HEK293 (cell line): ENCODE results near the gene AGAP3.

ENCODE experiments used
- CTCF ChIA-PET: fragments of 350-600 bp; formaldehyde crosslinking; extraction: SDS; loops from one replicate; lab custom pipeline; 2021; ENCODE audit warnings: antibody characterized with exemption; lab: Yijun Ruan, JAX
- POLR2A ChIA-PET: fragments of 300-600 bp; formaldehyde crosslinking; extraction: SDS; loops from one replicate; lab custom pipeline; 2020; ENCODE audit warnings: antibody characterized with exemption, inconsistent platforms; lab: Yijun Ruan, JAX
- H3K27ac ChIP-seq: fragments of 200-500 bp; sonication (Bioruptor generic); 2 replicates; pipeline ENCODE4 v1.5.1; 2014; ENCODE audit warnings: low read depth, low read length, control low read depth, inconsistent platforms; ENCODE audit errors: extremely low read depth
- H3K36me3 ChIP-seq, 2 experiments: fragments of 200-500 bp in 1 of 2; sonication (Bioruptor generic) in 1 of 2; 1 replicate in 1 of 2; 2 replicates in 1 of 2; pipeline ENCODE4 v1.5.1; 2014 to 2017; ENCODE audit warnings: inconsistent platforms in 2 of 2, low read length in 2 of 2; ENCODE audit not compliant: control insufficient read depth in 2 of 2, insufficient read depth in 1 of 2
- H3K4me1 ChIP-seq: fragments of 200-500 bp; sonication (Bioruptor generic); 2 replicates; pipeline ENCODE4 v1.5.1; 2014; ENCODE audit warnings: mild to moderate bottlenecking, low read length, inconsistent platforms; ENCODE audit not compliant: control insufficient read depth, insufficient read depth
- H3K4me3 ChIP-seq: 2 replicates; pipeline ENCODE4 v1.5.1; 2011; ENCODE audit warnings: low read depth, mild to moderate bottlenecking, control low read depth, low read length, moderate library complexity
- H3K9me3 ChIP-seq: fragments of 200-500 bp; sonication (Bioruptor generic); 2 replicates; pipeline ENCODE4 v1.5.1; 2014; ENCODE audit warnings: low read depth, low read length, inconsistent platforms; ENCODE audit not compliant: control insufficient read depth, insufficient read depth
- KLF16 ChIP-seq: fragments of 450-650 bp; formaldehyde crosslinking; IDR thresholded peaks from 2 replicates; pipeline ENCODE4 v1.5.1; 2017; ENCODE audit warnings: missing biosample characterization, missing genetic modification characterization
- SCRT1 ChIP-seq: fragments of 450-650 bp; formaldehyde crosslinking; IDR thresholded peaks from 2 replicates; pipeline ENCODE4 v1.5.1; 2016; ENCODE audit warnings: missing biosample characterization, missing genetic modification characterization, borderline replicate concordance
- YY2 ChIP-seq: fragments of 450-650 bp; formaldehyde crosslinking; IDR thresholded peaks from 2 replicates; pipeline ENCODE4 v1.5.1; 2016; ENCODE audit warnings: missing biosample characterization, missing genetic modification characterization
- ZNF112 ChIP-seq: fragments of 450-650 bp; formaldehyde crosslinking; IDR thresholded peaks from 2 replicates; pipeline ENCODE4 v1.5.0; 2017; ENCODE audit warnings: missing biosample characterization, missing genetic modification characterization
- ZNF121 ChIP-seq: fragments of 450-650 bp; formaldehyde crosslinking; IDR thresholded peaks from 2 replicates; pipeline ENCODE4 v1.5.1; 2016; ENCODE audit warnings: missing biosample characterization, missing genetic modification characterization
- ZNF169 ChIP-seq: fragments of 450-650 bp; formaldehyde crosslinking; IDR thresholded peaks from 2 replicates; pipeline ENCODE4 v1.5.1; 2016; ENCODE audit warnings: missing biosample characterization, missing genetic modification characterization
- ZNF202 ChIP-seq: fragments of 450-650 bp; formaldehyde crosslinking; IDR thresholded peaks from 2 replicates; pipeline ENCODE4 v1.5.1; 2016; ENCODE audit warnings: missing biosample characterization, missing genetic modification characterization, borderline replicate concordance
- ZNF311 ChIP-seq: fragments of 450-650 bp; formaldehyde crosslinking; IDR thresholded peaks from 2 replicates; pipeline ENCODE4 v1.5.1; 2017; ENCODE audit warnings: missing biosample characterization, missing genetic modification characterization, borderline replicate concordance
- ZNF366 ChIP-seq: fragments of 450-650 bp; formaldehyde crosslinking; conservative IDR thresholded peaks from 2 replicates; pipeline ENCODE4 v1.5.1; 2016; ENCODE audit warnings: missing biosample characterization, missing genetic modification characterization
- ZNF394 ChIP-seq: fragments of 450-650 bp; formaldehyde crosslinking; IDR thresholded peaks from 2 replicates; pipeline ENCODE4 v1.5.1; 2016; ENCODE audit warnings: missing biosample characterization, missing genetic modification characterization, mild to moderate bottlenecking, moderate library complexity, borderline replicate concordance
- ZNF433 ChIP-seq: fragments of 450-650 bp; formaldehyde crosslinking; IDR thresholded peaks from 2 replicates; pipeline ENCODE4 v1.5.1; 2016; ENCODE audit warnings: missing biosample characterization, missing genetic modification characterization, low read depth
- ZNF510 ChIP-seq: fragments of 450-650 bp; formaldehyde crosslinking; IDR thresholded peaks from 2 replicates; pipeline ENCODE4 v1.5.1; 2018; ENCODE audit warnings: mild to moderate bottlenecking, missing genetic modification characterization, missing biosample characterization; ENCODE audit not compliant: insufficient replicate concordance
- ZNF521 ChIP-seq: fragments of 450-650 bp; formaldehyde crosslinking; IDR thresholded peaks from 2 replicates; pipeline ENCODE4 v1.5.1; 2017; ENCODE audit warnings: missing biosample characterization, mild to moderate bottlenecking, missing genetic modification characterization
- ZNF624 ChIP-seq: fragments of 450-650 bp; formaldehyde crosslinking; IDR thresholded peaks from 2 replicates; pipeline ENCODE4 v1.5.1; 2017; ENCODE audit warnings: missing biosample characterization, missing genetic modification characterization
- ZNF626 ChIP-seq: fragments of 450-650 bp; sonication (Bioruptor Pico); formaldehyde crosslinking; IDR thresholded peaks from 2 replicates; pipeline ENCODE4 v1.5.1; 2018; ENCODE audit warnings: missing biosample characterization, missing genetic modification characterization, inconsistent platforms
- ZNF629 ChIP-seq: fragments of 450-650 bp; formaldehyde crosslinking; IDR thresholded peaks from 2 replicates; pipeline ENCODE4 v1.5.1; 2017; ENCODE audit warnings: missing biosample characterization, missing genetic modification characterization
- ZNF677 ChIP-seq: fragments of 450-650 bp; IDR thresholded peaks from 2 replicates; pipeline ENCODE4 v1.5.0; 2018; ENCODE audit warnings: missing biosample characterization, mild to moderate bottlenecking, missing genetic modification characterization, moderate library complexity
- ZNF707 ChIP-seq: fragments of 450-650 bp; formaldehyde crosslinking; IDR thresholded peaks from 2 replicates; pipeline ENCODE4 v1.5.1; 2016; ENCODE audit warnings: missing biosample characterization, missing genetic modification characterization
- ZNF776 ChIP-seq: fragments of 450-650 bp; formaldehyde crosslinking; IDR thresholded peaks from 2 replicates; pipeline ENCODE4 v1.5.0; 2017; ENCODE audit warnings: missing biosample characterization, missing genetic modification characterization, borderline replicate concordance
- ZNF843 ChIP-seq: fragments of 450-650 bp; formaldehyde crosslinking; IDR thresholded peaks from 2 replicates; pipeline ENCODE4 v1.5.1; 2016; ENCODE audit warnings: missing biosample characterization, missing genetic modification characterization
- TF ChIP-seq, protein P1 (sequence below): fragments of 450-650 bp; formaldehyde crosslinking; conservative IDR thresholded peaks from 2 replicates; pipeline ENCODE4 v1.5.1; 2016; ENCODE audit warnings: low read depth, missing biosample characterization, missing genetic modification characterization
- TF ChIP-seq, protein P2 (sequence below): fragments of 450-650 bp; formaldehyde crosslinking; IDR thresholded peaks from 2 replicates; pipeline ENCODE4 v1.5.1; 2016; ENCODE audit warnings: missing biosample characterization, missing genetic modification characterization
- TF ChIP-seq, protein P3 (sequence below): fragments of 450-650 bp; formaldehyde crosslinking; IDR thresholded peaks from 2 replicates; pipeline ENCODE4 v1.5.1; 2017; ENCODE audit warnings: missing biosample characterization, missing genetic modification characterization

AGAP3 gene

DNA sequence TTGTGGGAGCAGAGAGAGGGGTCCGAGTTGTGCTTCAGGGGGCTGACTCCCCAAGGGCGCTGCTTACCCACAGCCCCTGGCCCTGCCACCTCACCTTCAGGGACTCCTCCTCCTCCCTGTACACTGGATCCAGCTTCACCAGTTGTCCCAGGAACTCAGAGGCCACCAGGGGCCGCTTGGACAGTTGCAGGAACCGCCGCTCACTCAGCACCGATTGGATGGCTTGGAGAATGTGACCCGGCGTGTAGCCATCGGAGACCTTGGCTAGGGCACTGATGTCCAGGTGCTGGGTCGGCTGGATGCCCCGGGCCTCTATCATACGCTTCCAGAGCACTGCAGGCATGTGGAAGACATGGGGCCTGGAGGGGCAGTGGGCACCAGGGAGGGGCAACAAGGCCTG lies 105.3 kb downstream of the AGAP3 start (continued):
- TF ChIP-seq, protein P1, sequence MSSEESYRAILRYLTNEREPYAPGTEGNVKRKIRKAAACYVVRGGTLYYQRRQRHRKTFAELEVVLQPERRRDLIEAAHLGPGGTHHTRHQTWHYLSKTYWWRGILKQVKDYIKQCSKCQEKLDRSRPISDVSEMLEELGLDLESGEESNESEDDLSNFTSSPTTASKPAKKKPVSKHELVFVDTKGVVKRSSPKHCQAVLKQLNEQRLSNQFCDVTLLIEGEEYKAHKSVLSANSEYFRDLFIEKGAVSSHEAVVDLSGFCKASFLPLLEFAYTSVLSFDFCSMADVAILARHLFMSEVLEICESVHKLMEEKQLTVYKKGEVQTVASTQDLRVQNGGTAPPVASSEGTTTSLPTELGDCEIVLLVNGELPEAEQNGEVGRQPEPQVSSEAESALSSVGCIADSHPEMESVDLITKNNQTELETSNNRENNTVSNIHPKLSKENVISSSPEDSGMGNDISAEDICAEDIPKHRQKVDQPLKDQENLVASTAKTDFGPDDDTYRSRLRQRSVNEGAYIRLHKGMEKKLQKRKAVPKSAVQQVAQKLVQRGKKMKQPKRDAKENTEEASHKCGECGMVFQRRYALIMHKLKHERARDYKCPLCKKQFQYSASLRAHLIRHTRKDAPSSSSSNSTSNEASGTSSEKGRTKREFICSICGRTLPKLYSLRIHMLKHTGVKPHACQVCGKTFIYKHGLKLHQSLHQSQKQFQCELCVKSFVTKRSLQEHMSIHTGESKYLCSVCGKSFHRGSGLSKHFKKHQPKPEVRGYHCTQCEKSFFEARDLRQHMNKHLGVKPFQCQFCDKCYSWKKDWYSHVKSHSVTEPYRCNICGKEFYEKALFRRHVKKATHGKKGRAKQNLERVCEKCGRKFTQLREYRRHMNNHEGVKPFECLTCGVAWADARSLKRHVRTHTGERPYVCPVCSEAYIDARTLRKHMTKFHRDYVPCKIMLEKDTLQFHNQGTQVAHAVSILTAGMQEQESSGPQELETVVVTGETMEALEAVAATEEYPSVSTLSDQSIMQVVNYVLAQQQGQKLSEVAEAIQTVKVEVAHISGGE (tag by site-specific recombination), result no peak
- TF ChIP-seq ZNF311 (tag by site-specific recombination) (no peak), ZNF629 (tag by site-specific recombination) (no peak), YY2 (tag by site-specific recombination) (no peak), ZNF394 (tag by site-specific recombination) (no peak)

DNA sequence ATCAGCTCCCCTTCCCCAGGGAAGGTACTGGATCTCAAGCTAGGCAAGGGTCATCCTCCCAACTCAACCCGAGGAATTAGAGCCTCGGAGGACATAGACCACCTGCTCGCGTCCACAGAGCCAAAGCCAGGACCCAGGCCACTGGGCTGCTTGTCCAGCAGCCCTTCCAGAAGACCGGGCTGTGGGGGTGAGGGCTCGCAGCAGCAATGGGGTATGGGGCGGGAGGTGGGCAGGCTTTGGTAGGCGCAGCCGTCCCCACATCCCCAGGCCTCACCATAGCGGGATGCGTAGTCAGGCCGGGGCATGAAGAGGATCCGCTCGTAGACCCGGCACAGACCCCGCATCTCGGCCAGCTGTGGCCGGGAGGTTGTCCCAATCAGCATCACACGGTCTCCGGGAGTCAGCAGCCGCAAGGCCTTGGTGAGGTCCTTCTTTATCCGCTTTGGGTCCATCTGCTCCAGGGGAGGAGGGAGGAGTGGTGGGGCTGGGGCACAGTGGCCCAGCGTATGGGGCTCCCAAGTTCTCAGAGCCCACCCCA lies 105.8 kb downstream of the AGAP3 start:
- POLR2A ChIA-PET, result no interaction called here
- CTCF ChIA-PET, result no interaction called here
- no peaks in the 10 kb centered on the region for H3K36me3 ChIP-seq
- H3K4me1 ChIP-seq, result no peaks in the 10 kb centered on the region
- no peaks in the 10 kb centered on the region for H3K9me3 ChIP-seq
- H3K4me3 ChIP-seq, result no peak overlapping the region
- TF ChIP-seq ZNF366 (tag by site-specific recombination) (no peak), ZNF677 (tag by site-specific recombination) (no peak), ZNF521 (tag by site-specific recombination) (no peak), ZNF121 (tag by site-specific recombination) (no peak), KLF16 (no peak), ZNF776 (tag by site-specific recombination) (no peak), ZNF112 (tag by site-specific recombination) (no peak), ZNF169 (tag by site-specific recombination) (no peak), ZNF624 (tag by site-specific recombination) (no peak), ZNF510 (tag by site-specific recombination) (no peak), SCRT1 (tag by site-specific recombination) (no peak), ZNF843 (no peak), ZNF202 (tag by site-specific recombination) (no peak), ZNF433 (tag by site-specific recombination) (no peak), ZNF626 (tag by site-specific recombination) (no peak), ZNF707 (no peak)
- TF ChIP-seq, protein P2, sequence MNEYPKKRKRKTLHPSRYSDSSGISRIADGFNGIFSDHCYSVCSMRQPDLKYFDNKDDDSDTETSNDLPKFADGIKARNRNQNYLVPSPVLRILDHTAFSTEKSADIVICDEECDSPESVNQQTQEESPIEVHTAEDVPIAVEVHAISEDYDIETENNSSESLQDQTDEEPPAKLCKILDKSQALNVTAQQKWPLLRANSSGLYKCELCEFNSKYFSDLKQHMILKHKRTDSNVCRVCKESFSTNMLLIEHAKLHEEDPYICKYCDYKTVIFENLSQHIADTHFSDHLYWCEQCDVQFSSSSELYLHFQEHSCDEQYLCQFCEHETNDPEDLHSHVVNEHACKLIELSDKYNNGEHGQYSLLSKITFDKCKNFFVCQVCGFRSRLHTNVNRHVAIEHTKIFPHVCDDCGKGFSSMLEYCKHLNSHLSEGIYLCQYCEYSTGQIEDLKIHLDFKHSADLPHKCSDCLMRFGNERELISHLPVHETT (tag by site-specific recombination), result no peak
- TF ChIP-seq, protein P3, sequence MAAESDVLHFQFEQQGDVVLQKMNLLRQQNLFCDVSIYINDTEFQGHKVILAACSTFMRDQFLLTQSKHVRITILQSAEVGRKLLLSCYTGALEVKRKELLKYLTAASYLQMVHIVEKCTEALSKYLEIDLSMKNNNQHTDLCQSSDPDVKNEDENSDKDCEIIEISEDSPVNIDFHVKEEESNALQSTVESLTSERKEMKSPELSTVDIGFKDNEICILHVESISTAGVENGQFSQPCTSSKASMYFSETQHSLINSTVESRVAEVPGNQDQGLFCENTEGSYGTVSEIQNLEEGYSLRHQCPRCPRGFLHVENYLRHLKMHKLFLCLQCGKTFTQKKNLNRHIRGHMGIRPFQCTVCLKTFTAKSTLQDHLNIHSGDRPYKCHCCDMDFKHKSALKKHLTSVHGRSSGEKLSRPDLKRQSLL (tag by site-specific recombination), result no peak
- no peak overlapping the region for H3K27ac ChIP-seq
